Amniotic stem cell (primary cell): ENCODE measurements around the gene OPN3.

Experiments
- DNase-seq: peaks from one replicate; lab custom pipeline; 2025; lab: John Stamatoyannopoulos, UW

Gene OPN3

GRCh38 chr1:241646201-241646600 lies 6.0 kb upstream of the OPN3 start:
- DNase-seq, result no peak

DNA sequence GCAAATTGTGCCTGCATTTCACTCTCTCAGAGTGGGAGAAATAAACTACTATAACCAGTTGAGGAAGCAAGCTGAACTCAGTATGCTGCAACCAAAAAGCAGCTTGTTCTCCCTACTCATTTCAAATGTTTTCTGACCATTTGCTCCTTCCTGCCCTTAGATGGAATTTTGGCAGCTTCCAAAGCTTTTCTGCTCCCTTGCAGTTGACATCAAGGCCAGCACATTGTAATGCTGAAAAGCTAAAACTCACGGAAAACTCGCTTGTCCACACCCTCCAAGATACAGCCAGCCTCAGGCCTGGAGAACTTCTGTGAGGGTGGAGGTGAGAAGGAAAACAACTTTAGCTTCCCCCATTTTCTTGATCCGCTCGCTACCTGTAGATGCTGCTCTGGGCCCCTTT lies 5.0 kb upstream of the OPN3 start:
- DNase-seq, result no peak

DNA sequence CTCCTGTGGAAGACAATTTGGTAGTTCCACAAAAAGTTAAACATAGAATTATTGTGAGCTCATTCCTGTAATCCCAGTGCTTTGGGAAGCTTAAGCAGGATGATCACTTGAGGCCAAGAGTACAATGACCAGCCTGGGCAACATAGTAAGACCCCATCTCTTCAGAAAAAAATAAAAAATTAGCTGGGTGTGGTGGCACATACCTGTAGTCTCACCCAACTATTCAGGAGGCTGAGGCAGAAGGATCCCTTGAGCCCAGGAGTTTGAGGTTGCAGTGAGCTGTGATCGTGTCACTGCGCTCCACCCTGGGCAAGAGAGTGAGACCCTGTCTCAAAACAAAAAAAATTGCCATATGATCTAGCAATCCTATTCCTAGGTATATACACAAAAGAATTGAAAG lies 4.1 kb upstream of the OPN3 start:
- no peak for DNase-seq

DNA sequence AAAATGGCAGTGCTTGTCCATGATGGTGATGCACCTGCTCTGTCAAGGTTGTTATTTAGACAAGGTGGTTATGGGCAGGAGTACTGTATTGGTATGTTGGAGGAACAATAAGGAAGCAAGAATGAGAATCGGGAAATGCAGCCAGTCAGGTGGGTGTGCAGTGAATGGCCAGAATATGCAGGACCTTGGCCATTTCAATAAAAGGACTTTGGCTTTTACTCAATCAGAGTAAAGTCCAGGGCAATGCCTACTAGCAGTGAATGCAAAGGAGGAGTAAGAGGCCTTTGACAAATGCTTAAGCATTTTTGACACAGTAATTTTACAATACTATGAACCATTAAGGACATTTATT lies 2.4 kb upstream of the OPN3 start:
- no peak for DNase-seq

GRCh38 chr1:241641773-241642592 lies 1.8 kb upstream of the OPN3 start:
- no peak for DNase-seq

DNA sequence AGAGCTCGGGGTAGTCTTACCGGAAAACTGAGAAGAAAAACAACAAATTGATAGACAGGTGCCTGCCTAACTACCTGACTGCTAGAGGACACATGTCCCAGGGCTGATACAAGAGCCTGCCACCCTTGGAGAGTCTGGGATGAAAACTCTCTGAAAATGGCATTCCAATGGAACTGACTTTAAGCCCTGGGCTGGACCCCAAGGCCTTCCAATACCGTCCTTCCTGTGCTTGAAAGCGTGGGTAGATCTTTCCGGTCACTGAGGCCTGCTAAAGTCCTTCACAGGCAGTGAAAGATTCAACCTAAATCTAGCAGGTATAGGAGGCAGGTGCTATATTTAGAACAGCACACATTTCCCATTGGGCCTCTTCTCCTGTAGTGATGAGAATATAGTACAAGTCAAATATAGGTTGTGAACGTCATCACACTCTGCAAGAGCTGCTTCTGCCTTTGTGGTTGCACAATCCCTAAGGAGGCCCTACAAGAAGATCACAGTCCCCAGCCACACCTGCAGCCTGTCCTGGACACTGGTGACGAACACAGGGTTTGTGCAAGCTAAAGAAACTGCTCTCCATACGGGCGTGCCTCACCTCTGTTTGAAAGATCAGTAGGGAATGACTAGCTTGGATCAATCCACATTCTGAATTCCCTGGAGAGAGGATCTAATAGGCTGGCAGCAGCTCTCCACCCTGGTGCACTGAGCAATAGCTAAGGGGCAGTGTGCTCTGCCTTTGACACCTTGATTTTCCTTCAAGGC lies 876 bp upstream of the OPN3 start:
- DNase-seq, result no peak

- no peak for DNase-seq
These were observed 483 bp downstream of the OPN3 start for GRCh38 chr1:241639623-241640148.

DNA sequence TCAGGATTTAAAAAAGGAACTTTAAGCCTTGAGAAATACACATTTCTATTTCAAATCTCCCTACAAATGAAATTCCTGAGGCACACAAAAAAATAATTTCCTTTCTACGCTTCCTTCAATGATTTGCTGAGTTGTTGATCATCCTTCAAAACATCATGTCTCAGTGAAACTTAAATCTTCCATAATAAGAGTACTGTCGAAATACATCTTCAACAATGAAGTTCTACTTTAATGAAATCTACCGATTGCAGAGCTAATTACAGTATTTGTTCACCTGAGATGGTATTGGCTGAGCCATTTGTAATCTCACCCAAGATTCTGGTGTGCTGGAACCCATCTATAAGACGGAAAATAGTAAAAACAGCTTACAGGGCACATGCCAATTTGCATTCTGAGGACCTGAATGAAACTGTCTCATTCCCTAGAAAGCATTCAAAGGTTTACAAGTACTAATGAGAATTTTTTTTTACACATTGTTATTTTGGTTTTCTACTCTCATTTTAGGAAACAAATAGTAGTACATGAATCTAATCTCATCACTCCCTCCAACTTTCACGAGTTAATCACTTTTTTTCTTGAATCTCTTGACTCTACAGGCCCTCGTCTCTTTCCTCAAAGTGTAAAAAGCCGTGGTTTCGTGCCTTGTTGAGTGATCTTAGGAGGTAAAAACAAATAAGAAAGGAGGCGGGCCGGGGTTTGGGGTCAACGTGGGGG lies 1.1 kb downstream of the OPN3 start:
- DNase-seq, result no peak

- no peak for DNase-seq
These were observed 2.0 kb downstream of the OPN3 start for GRCh38 chr1:241638099-241638682.

GRCh38 chr1:241637604-241638003 lies 2.6 kb downstream of the OPN3 start:
- no peak for DNase-seq

DNA sequence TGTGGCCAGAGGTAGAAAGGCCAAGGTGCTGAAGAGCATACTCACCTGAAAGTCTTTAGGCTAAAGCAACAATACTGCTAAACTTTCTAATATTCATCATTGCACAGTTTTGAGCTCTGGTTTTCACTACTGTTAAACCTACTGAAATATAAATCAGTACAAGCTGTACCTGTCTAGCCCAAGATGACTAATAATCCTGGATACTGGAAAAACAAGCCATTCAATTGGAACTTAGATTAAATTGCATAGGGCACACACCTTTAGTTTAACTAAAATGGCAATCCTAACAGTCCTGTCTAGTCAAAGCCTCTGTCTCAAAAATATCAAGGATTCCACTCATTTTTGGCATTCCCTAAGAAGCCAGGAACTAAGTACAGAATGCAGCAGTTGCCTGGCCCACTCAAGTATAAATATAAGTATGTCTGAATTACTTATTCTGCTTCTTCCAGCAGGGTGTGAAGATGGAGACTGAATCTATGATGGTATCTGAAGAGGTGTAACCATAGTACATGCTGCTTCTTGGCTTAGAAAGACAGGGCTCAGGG lies 3.1 kb downstream of the OPN3 start:
- DNase-seq, result no peak

- no peak for DNase-seq
These were observed 3.9 kb downstream of the OPN3 start for GRCh38 chr1:241636291-241636690.

GRCh38 chr1:241635556-241636152 lies 4.5 kb downstream of the OPN3 start:
- no peak for DNase-seq

DNA sequence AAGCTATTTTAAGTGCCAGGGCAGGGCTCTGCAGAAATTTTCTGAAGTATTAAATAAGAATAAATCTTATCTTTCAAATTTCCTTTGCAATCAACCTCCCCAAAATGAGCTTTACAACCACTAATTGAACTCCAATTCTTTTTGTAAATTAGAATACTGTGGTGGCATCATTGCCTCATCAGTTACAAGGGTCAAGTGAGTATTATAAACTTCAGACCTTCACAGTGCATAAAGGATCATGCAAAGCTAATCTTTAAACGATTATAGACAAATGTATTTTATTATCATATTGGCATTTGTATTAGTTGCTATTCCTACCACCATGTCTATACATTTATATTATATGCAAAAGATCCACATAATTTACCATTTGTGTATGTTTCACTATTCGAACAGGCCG lies 7.2 kb downstream of the OPN3 start:
- DNase-seq, result no peak

- DNase-seq, result no peak
These were observed 8.5 kb downstream of the OPN3 start for GRCh38 chr1:241631674-241632073.

GRCh38 chr1:241630899-241631298 lies 9.3 kb downstream of the OPN3 start:
- DNase-seq, result no peak

GRCh38 chr1:241630476-241630875 lies 9.7 kb downstream of the OPN3 start:
- DNase-seq, result no peak

GRCh38 chr1:241630005-241630404 lies 10.2 kb downstream of the OPN3 start:
- DNase-seq, result no peak

GRCh38 chr1:241627453-241628259 lies 12.5 kb downstream of the OPN3 start:
- peak; percentile 53 for DNase-seq

DNA sequence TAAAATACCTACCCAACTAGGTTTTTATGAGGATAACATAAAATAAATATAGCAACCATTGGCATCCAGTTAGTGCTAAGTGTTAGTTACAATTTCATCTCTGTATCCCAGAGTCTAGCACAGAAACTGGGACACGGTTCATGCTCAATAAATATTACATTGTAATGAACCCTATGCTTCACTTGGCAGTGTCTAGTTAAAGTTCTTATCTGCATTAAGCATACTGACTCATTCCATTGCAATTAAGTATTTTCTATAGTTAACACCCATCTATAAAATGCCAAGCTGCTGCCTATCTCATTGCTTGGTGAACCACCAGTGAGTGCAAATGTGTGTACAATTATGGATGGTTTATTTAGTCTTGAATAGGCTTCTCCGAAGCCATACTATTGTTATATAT lies 15.2 kb downstream of the OPN3 start:
- no peak for DNase-seq

GRCh38 chr1:241622669-241623068 lies 17.5 kb downstream of the OPN3 start:
- no peak for DNase-seq
